Panc1 (cell line): ENCODE measurements around the gene LRRC41.
"Not testable (repeated sequence)": the region's sequence is repeated elsewhere in the genome, so short reads cannot be mapped to it uniquely, and the experiment has no call there.

Source experiments
- CTCF ChIP-seq: fragments of 450-650 bp; IDR thresholded peaks from 2 replicates; pipeline ENCODE4 v1.5.1; 2017; ENCODE audit warnings: mild to moderate bottlenecking
- REST ChIP-seq, 2 experiments: IDR thresholded peaks; 2 replicates each; pipeline ENCODE4 v1.6.1; 2011 to 2012; ENCODE audit warnings: low read depth in 2 of 2, control low read depth in 1 of 2, low read length in 1 of 2, mild to moderate bottlenecking in 1 of 2, moderate library complexity in 1 of 2; ENCODE audit not compliant: insufficient read depth in 1 of 2

- not testable (repeated sequence) for TF ChIP-seq CTCF; REST (IDR thresholded peaks at IDR 0.05; ENCODE audit: insufficient read depth in 1 of 2, low read depth in 2 of 2, low read length in 1 of 2)
Observed at GRCh38 chr1:46319301-46319700, 15.9 kb upstream of the LRRC41 start.
